Smooth muscle cell (in vitro differentiated cells): ENCODE measurements around the gene NXT2. TPM values are rescaled to one million over a fixed set of nuclear protein-coding genes. Genes with fewer than 3 reads are reported as not detected.
"Not testable (repeated sequence)": the region's sequence is repeated elsewhere in the genome, so short reads cannot be mapped to it uniquely, and the experiment has no call there.

ENCODE experiments used
- DNase-seq: peaks from one replicate; lab custom pipeline; 2025; ENCODE audit not compliant: unreplicated experiment; lab: John Stamatoyannopoulos, UW
- H2AFZ ChIP-seq: fragments of 200-600 bp; sonication (generic); 2 replicates; pipeline ENCODE4 v1.6.0; 2016; ENCODE audit warnings: antibody characterized with exemption, low read depth, mild to moderate bottlenecking
- H3F3A ChIP-seq: fragments of 200-600 bp; sonication (generic); 2 replicates; pipeline ENCODE4 v1.6.0; 2017; ENCODE audit warnings: antibody characterized with exemption, low read depth
- H3K27ac ChIP-seq: fragments of 200-600 bp; sonication (generic); 2 replicates; pipeline ENCODE4 v1.5.1; 2016; ENCODE audit warnings: low read depth, mild to moderate bottlenecking
- H3K27me3 ChIP-seq: fragments of 200-600 bp; sonication (generic); 2 replicates; pipeline ENCODE4 v1.6.1; 2016; ENCODE audit warnings: low read depth, mild to moderate bottlenecking
- H3K36me3 ChIP-seq: fragments of 200-600 bp; sonication (generic); 2 replicates; pipeline ENCODE4 v1.5.1; 2016; ENCODE audit warnings: low read depth
- H3K4me1 ChIP-seq: fragments of 200-600 bp; sonication (generic); 2 replicates; pipeline ENCODE4 v1.5.1; 2016; ENCODE audit warnings: low read depth
- H3K4me2 ChIP-seq: fragments of 200-600 bp; sonication (generic); 2 replicates; pipeline ENCODE4 v1.6.0; 2016; ENCODE audit warnings: mild to moderate bottlenecking
- H3K4me3 ChIP-seq: fragments of 200-600 bp; sonication (generic); 2 replicates; pipeline ENCODE4 v1.5.1; 2016; ENCODE audit warnings: mild to moderate bottlenecking
- H3K79me2 ChIP-seq: fragments of 200-600 bp; sonication (generic); 2 replicates; pipeline ENCODE4 v1.6.0; 2016; ENCODE audit warnings: low read depth, mild to moderate bottlenecking
- H3K9ac ChIP-seq: fragments of 200-600 bp; sonication (generic); 2 replicates; pipeline ENCODE4 v1.6.0; 2016; ENCODE audit warnings: low read depth
- H3K9me3 ChIP-seq: fragments of 200-600 bp; sonication (generic); replicated peaks from 2 replicates; pipeline ENCODE4 v1.5.1; 2016; ENCODE audit warnings: low read depth
- H4K20me1 ChIP-seq: fragments of 200-600 bp; sonication (generic); 2 replicates; pipeline ENCODE4 v1.6.0; 2016; ENCODE audit warnings: low read depth
- WGBS: methylation state at CpG from one replicate; pipeline ENCODE4 v1.1.7; 2016; ENCODE audit warnings: low lambda C conversion rate; 5-methylcytosine and 5-hydroxymethylcytosine counted together
- polyA plus RNA-seq: library from polyadenylated mRNA; unstranded; fragments of >200 nt; fragmentation: Nextera tagmentation; extraction: Ambion mirVana; gene quantifications from 2 replicates; pipeline ENCODE4 v1.2.1, GENCODE V29; 2016
- total RNA-seq: library from RNA; depleted of rRNA; stranded (reverse); fragments of >200 nt; gene quantifications from 2 replicates; pipeline ENCODE4 v1.2.3, GENCODE V29; 2014
- TF ChIP-seq, protein P1 (sequence below): fragments of 200-600 bp; sonication (generic); IDR thresholded peaks from 2 replicates; pipeline ENCODE4 v1.5.1; 2017; ENCODE audit warnings: borderline replicate concordance, mild to moderate bottlenecking, antibody characterized with exemption; ENCODE audit not compliant: insufficient read depth, poor library complexity, severe bottlenecking

NXT2 gene
- total and polyA plus RNA-seq, 2 experiments from 2014 or later: 4.7 to 12.8 TPM

DNA sequence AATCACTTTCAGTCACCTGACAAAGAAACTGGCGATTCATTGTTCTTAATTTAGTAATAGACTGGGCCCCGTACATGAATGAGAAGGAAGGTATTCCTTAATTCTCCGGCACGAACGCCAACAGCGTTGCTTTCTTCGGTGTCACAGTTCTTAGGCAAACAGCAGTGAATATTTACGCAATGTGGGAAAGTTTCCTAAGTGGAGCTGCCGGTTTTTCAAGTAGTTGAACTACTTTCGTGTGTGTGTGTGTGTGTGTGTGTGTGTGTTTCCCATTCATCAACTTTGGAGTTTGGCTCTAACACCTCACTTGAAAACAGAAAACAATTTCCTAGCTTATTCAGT is 651 bp downstream of the NXT2 start:
- no peaks in the 10 kb centered on the region for H3K9me3 ChIP-seq
- no peaks in the 10 kb centered on the region for H3K36me3 ChIP-seq
- H3K79me2 ChIP-seq: no peaks in the 10 kb centered on the region
- TF ChIP-seq, protein P1, sequence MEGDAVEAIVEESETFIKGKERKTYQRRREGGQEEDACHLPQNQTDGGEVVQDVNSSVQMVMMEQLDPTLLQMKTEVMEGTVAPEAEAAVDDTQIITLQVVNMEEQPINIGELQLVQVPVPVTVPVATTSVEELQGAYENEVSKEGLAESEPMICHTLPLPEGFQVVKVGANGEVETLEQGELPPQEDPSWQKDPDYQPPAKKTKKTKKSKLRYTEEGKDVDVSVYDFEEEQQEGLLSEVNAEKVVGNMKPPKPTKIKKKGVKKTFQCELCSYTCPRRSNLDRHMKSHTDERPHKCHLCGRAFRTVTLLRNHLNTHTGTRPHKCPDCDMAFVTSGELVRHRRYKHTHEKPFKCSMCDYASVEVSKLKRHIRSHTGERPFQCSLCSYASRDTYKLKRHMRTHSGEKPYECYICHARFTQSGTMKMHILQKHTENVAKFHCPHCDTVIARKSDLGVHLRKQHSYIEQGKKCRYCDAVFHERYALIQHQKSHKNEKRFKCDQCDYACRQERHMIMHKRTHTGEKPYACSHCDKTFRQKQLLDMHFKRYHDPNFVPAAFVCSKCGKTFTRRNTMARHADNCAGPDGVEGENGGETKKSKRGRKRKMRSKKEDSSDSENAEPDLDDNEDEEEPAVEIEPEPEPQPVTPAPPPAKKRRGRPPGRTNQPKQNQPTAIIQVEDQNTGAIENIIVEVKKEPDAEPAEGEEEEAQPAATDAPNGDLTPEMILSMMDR: no peak
- DNase-seq: no peak
- H3K4me1 ChIP-seq: no peaks in the 10 kb centered on the region
- WGBS: 42% methylated on average over 10 of the region's 10 CpGs
- H3K27ac ChIP-seq: peak overlapping the region; percentile 93
- peak overlapping the region; percentile 71 for H2AFZ ChIP-seq
- H3K27me3 ChIP-seq: no peaks in the 10 kb centered on the region
- peak overlapping the region; percentile 77 for H3K4me2 ChIP-seq
- no peaks in the 10 kb centered on the region for H3F3A ChIP-seq
- H4K20me1 ChIP-seq: no peaks in the 10 kb centered on the region
- peak overlapping the region; percentile 65 for H3K4me3 ChIP-seq
- peak overlapping the region; percentile 88 for H3K9ac ChIP-seq

DNA sequence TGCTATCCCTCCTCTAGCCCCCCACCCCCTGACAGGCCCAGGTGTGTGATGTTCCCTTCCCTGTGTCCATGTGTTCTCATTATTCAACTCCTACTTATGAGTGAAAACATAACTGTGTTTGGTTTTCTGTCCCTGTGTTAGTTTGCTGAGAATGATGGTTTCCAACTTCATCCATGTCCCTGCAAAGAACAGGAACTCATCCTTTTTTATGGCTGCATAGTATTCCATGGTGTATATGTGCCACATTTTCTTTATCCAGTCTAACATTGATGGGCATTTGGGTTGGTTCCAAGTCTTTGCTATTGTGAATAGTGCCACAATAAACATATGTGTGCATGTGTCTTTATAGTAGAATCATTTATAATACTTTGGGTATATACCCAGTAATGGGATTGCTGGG is 2.4 kb downstream of the NXT2 start:
- not testable (repeated sequence) for H3K4me2 ChIP-seq, H3K27me3 ChIP-seq, H3K4me1 ChIP-seq, H3K36me3 ChIP-seq, H3K27ac ChIP-seq, H3K4me3 ChIP-seq, H3F3A ChIP-seq, H2AFZ ChIP-seq, H3K9me3 ChIP-seq, H3K79me2 ChIP-seq, H4K20me1 ChIP-seq, H3K9ac ChIP-seq, DNase-seq

DNA sequence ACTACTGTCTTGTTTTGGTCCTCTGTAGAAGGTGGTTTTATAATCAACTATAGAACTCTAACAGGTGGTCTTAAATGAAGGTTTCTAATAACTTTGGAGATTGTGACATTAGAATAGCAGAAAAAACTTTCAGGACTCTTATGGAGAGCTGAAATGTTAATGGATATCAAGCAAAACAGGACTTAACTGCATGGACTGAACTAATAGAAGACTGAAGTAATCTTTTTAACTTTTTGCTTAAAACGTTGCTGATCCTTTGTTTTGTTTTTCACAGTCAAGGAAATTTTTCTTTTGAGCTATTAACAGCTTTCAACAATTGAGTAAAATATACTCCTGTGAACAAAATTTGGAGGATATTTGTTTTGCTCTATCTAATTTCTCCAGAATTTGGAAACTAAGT is 17.2 kb downstream of the NXT2 start:
- Histone ChIP-seq H2AFZ (no peak overlapping the region), H3K9ac (no peak overlapping the region), H3K4me1 (no peaks in the 10 kb centered on the region), H3K79me2 (no peaks in the 10 kb centered on the region), H3K36me3 (no peaks in the 10 kb centered on the region), H3K4me3 (no peak overlapping the region), H3K27ac (no peak overlapping the region), H3K4me2 (no peak overlapping the region), H3F3A (no peaks in the 10 kb centered on the region), H3K27me3 (no peaks in the 10 kb centered on the region), H4K20me1 (no peaks in the 10 kb centered on the region), H3K9me3 (peaks cover 6% of the 10 kb centered on the region)
- TF ChIP-seq, protein P1: no peak
- WGBS: 49% methylated on average over 1 of the region's 1 CpG
- no peak for DNase-seq

DNA sequence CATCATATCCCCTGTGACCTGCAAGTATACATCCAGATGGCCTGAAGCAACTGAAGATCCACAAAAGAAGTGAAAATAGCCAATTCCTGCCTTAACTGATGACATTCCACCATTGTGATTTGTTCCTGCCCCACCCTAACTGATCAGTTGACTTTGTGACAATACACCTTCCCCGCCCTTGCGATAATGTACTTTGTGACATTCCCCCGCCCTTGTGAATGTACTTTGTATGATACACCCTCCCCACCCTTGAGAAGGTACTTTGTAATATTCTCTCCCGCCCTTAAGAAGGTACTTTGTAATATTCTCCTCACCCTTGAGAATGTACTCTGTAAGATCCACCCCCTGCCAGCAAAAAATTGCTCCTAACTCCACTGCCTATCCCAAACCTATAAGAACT is 39.4 kb downstream of the NXT2 start:
- H3K9ac ChIP-seq, H3K4me1 ChIP-seq, H3K27me3 ChIP-seq, H2AFZ ChIP-seq, H3K4me2 ChIP-seq, H3K79me2 ChIP-seq, H4K20me1 ChIP-seq, H3K9me3 ChIP-seq, H3K27ac ChIP-seq, H3K4me3 ChIP-seq, H3K36me3 ChIP-seq, H3F3A ChIP-seq, DNase-seq: not testable (repeated sequence)
- WGBS: 61% methylated on average over 4 of the region's 4 CpGs

DNA sequence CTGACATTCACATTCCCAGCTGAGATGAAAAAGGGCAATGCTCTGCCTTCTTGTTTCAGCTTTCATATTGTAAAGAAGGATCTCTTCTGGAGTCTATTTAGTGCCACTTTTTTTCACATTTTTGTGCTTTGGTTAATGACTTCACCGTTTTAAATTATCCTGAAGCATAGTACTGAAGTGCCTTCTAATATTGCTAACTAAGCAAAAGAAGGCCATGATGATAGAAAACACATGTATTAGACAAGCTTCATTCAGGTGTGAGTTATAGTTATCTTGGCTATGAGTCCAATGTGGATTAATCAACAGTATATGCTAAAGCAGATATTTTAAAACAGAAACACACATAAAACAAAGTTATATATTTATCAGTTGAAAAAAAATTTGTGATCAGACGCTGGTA is 40.4 kb downstream of the NXT2 start:
- DNase-seq: no peak
- no peak overlapping the region for H3K4me2 ChIP-seq
- no peak overlapping the region for H2AFZ ChIP-seq
- no peak overlapping the region for H3K4me3 ChIP-seq
- H3K9me3 ChIP-seq: no peaks in the 10 kb centered on the region
- no peaks in the 10 kb centered on the region for H4K20me1 ChIP-seq
- H3K27ac ChIP-seq: no peak overlapping the region
- H3K27me3 ChIP-seq: no peaks in the 10 kb centered on the region
- no peak overlapping the region for H3K9ac ChIP-seq
- no peaks in the 10 kb centered on the region for H3K36me3 ChIP-seq
- 70% methylated on average over 2 of the region's 2 CpGs for WGBS
- TF ChIP-seq, protein P1: no peak
- H3K79me2 ChIP-seq: no peaks in the 10 kb centered on the region
- no peaks in the 10 kb centered on the region for H3F3A ChIP-seq
- H3K4me1 ChIP-seq: no peaks in the 10 kb centered on the region
